ENCODE results near the gene PDZD2.
A peak's percentile ranks its signal among the peaks of the same experiment; 100 is the strongest.
"Not testable (repeated sequence)": the region's sequence is repeated elsewhere in the genome, so short reads cannot be mapped to it uniquely, and the experiment has no call there.

The PDZD2 gene

GRCh38 chr5:32078855-32079254 lies 439.9 kb downstream of the PDZD2 start:
- not testable (repeated sequence) for DNase-seq (ENCODE audit: low read depth)

GRCh38 chr5:32080565-32080964 lies 441.6 kb downstream of the PDZD2 start:
- not testable (repeated sequence) for DNase-seq (ENCODE audit: low read depth)

GRCh38 chr5:32082701-32083100 lies 443.8 kb downstream of the PDZD2 start:
- no peak for DNase-seq (ENCODE audit: low read depth)

GRCh38 chr5:32083981-32084430 lies 445.1 kb downstream of the PDZD2 start:
- DNase-seq (ENCODE audit: low read depth), result no peak

- DNase-seq (ENCODE audit: low read depth), result no peak
Observed at GRCh38 chr5:32087086-32088082, 448.5 kb downstream of the PDZD2 start.

GRCh38 chr5:32088214-32088613 lies 449.3 kb downstream of the PDZD2 start:
- no peak for DNase-seq (ENCODE audit: low read depth)

- no peak for DNase-seq (ENCODE audit: low read depth)
Observed at GRCh38 chr5:32089146-32090000, 450.4 kb downstream of the PDZD2 start.

GRCh38 chr5:32090026-32090754 lies 451.3 kb downstream of the PDZD2 start:
- DNase-seq (ENCODE audit: low read depth), result no peak

- no peak for DNase-seq (ENCODE audit: low read depth)
Observed at GRCh38 chr5:32090755-32091128, 451.8 kb downstream of the PDZD2 start.

GRCh38 chr5:32092938-32093812 lies 454.2 kb downstream of the PDZD2 start:
- peak; percentile 39 for DNase-seq (ENCODE audit: low read depth)

GRCh38 chr5:32094691-32095090 lies 455.8 kb downstream of the PDZD2 start:
- no peak for DNase-seq (ENCODE audit: low read depth)

GRCh38 chr5:32095261-32095671 lies 456.3 kb downstream of the PDZD2 start:
- DNase-seq (ENCODE audit: low read depth), result no peak

- no peak for DNase-seq (ENCODE audit: low read depth)
Observed at GRCh38 chr5:32096891-32097595, 458.1 kb downstream of the PDZD2 start.

GRCh38 chr5:32098291-32098690 lies 459.4 kb downstream of the PDZD2 start:
- no peak for DNase-seq (ENCODE audit: low read depth)

- DNase-seq (ENCODE audit: low read depth), result no peak
Observed at GRCh38 chr5:32098890-32099310, 460.0 kb downstream of the PDZD2 start.

- DNase-seq (ENCODE audit: low read depth), result no peak
Observed at GRCh38 chr5:32099486-32100035, 460.6 kb downstream of the PDZD2 start.

GRCh38 chr5:32100230-32100629 lies 461.3 kb downstream of the PDZD2 start:
- no peak for DNase-seq (ENCODE audit: low read depth)

- DNase-seq (ENCODE audit: low read depth), result no peak
Observed at GRCh38 chr5:32100691-32101302, 461.9 kb downstream of the PDZD2 start.

- no peak for DNase-seq (ENCODE audit: low read depth)
Observed at GRCh38 chr5:32102254-32102986, 463.5 kb downstream of the PDZD2 start.

All from activated gamma-delta T cell treated with anti-CD3 and anti-CD28 coated beads, Interleukin-2, amount 50 U/mL, for 16 hours (primary cell).